OCI-LY7 (cell line): ENCODE results near the gene NRN1L. TPM values are rescaled to one million over a fixed set of nuclear protein-coding genes. Genes with fewer than 3 reads are reported as not detected.

Source experiments
- BruUV-seq: library from RNA; stranded (reverse); fragments of 400-500 nt; replicated peaks from 2 replicates; lab custom pipeline; 2021; lab: Mats Ljungman, UMichigan
- CTCF ChIA-PET: fragments of 300-600 bp; sonication (Branson Sonifier 250); formaldehyde crosslinking; loops from one replicate; lab custom pipeline; 2022; ENCODE audit warnings: antibody characterized with exemption; ENCODE audit not compliant: unreplicated experiment; lab: Charles Lee
- POLR2A ChIA-PET: fragments of 300-600 bp; sonication (Branson Sonifier 250); formaldehyde crosslinking; loops from one replicate; lab custom pipeline; 2022; ENCODE audit warnings: antibody characterized with exemption; lab: Charles Lee
- DNase-seq: peaks from one replicate; pipeline ENCODE4 v3.0.0-alpha.2; 2015; ENCODE audit warnings: low spot score
- H2AFZ ChIP-seq: fragments of 200-600 bp; sonication (generic), shearing (Covaris generic); 2 replicates; pipeline ENCODE4 v1.6.1; 2014; ENCODE audit warnings: mild to moderate bottlenecking, antibody characterized with exemption, low read length, moderate library complexity
- H3K27ac ChIP-seq: fragments of 200-600 bp; sonication (generic); 2 replicates; pipeline ENCODE4 v1.5.1; 2014; ENCODE audit warnings: mixed run types, low read depth, mild to moderate bottlenecking, moderate library complexity, low read length, inconsistent platforms; ENCODE audit not compliant: poor library complexity, severe bottlenecking
- H3K36me3 ChIP-seq: fragments of 200-600 bp; sonication (generic); 2 replicates; pipeline ENCODE4 v1.6.1; 2014; ENCODE audit warnings: mild to moderate bottlenecking, antibody characterized with exemption, low read length, moderate library complexity, mixed read lengths; ENCODE audit not compliant: insufficient read depth
- H3K4me1 ChIP-seq: fragments of 200-600 bp; sonication (generic); 2 replicates; pipeline ENCODE4 v1.5.1; 2014; ENCODE audit warnings: mild to moderate bottlenecking, low read length; ENCODE audit not compliant: insufficient read depth, poor library complexity, severe bottlenecking
- H3K4me2 ChIP-seq: fragments of 200-600 bp; sonication (generic); 2 replicates; pipeline ENCODE4 v1.6.1; 2014; ENCODE audit warnings: mild to moderate bottlenecking, low read length
- H3K4me3 ChIP-seq: fragments of 200-600 bp; sonication (generic); 2 replicates; pipeline ENCODE4 v1.5.1; 2014; ENCODE audit warnings: mild to moderate bottlenecking, low read depth, low read length; ENCODE audit not compliant: poor library complexity, severe bottlenecking
- H3K79me2 ChIP-seq: fragments of 200-600 bp; sonication (generic); 2 replicates; pipeline ENCODE4 v1.6.1; 2016; ENCODE audit warnings: low read depth, mild to moderate bottlenecking, low read length, moderate library complexity, mixed read lengths; ENCODE audit not compliant: insufficient read depth
- H3K9me2 ChIP-seq: fragments of 200-600 bp; sonication (generic); 2 replicates; pipeline ENCODE4 v1.6.1; 2016; ENCODE audit warnings: mild to moderate bottlenecking, low read length, mixed read lengths; ENCODE audit not compliant: insufficient read depth
- H3K9me3 ChIP-seq: fragments of 200-600 bp; sonication (generic); 2 replicates; pipeline ENCODE4 v1.6.1; 2014; ENCODE audit warnings: mild to moderate bottlenecking, mixed run types, low read length, mixed read lengths
- H4K20me1 ChIP-seq: fragments of 200-600 bp; sonication (generic); 2 replicates; pipeline ENCODE4 v1.6.1; 2014; ENCODE audit warnings: mild to moderate bottlenecking, antibody characterized with exemption, low read length, moderate library complexity, mixed read lengths; ENCODE audit not compliant: insufficient read depth
- CTCF ChIP-seq: fragments of 200-600 bp; sonication (generic); conservative IDR thresholded peaks from 2 replicates; pipeline ENCODE4 v1.5.1; 2014; ENCODE audit warnings: mild to moderate bottlenecking, antibody characterized with exemption, low read length, moderate library complexity, mixed read lengths
- EZH2phosphoT487 ChIP-seq: fragments of 200-600 bp; sonication (generic); IDR thresholded peaks from 2 replicates; pipeline ENCODE4 v1.6.1; 2018; ENCODE audit warnings: low read depth, borderline replicate concordance, mild to moderate bottlenecking, mixed run types, antibody characterized with exemption, low read length, moderate library complexity, mixed read lengths
- intact Hi-C: fragments of 100-400 bp; cut with micrococcal nuclease; formaldehyde crosslinking; loops from one replicate; pipeline ENCODE4 v1.10.0; 2022; ENCODE audit not compliant: unreplicated experiment
- total RNA-seq, 2 experiments: library from RNA; depleted of rRNA in 1 of 2; stranded (reverse); fragments of >200 nt in 1 of 2; shearing (Covaris generic) in 1 of 2; gene quantifications; 2 replicates each; pipeline ENCODE4 v1.2.3, GENCODE V29; 2014 to 2022

NRN1L gene
- total RNA-seq, 2 experiments from 2014 or later, result 0.66 to 0.80 TPM

DNA sequence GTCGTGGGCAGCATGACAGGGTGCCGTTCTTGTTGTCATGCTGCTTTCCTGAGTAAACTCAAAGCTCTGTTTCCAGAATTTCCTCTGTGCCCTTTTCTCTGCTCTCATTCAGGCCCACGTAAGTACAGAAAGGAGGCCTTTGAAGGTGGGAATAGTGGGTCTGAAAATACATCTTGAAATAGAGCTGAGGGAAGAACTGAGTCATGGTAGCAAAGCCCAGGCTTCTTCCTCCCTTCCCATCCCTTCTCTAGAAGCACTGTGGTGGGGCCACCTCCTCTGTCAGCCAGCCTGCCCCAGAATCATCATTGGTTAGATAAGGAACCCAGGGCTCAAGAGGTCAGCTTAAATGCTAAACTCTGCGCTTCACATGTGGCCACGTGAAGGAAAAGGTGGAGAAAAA is 37.5 kb downstream of the NRN1L start:
- CTCF ChIA-PET, result no interaction called here
- BruUV-seq, result no TSS peak
- no peak for TF ChIP-seq CTCF
- no peak for TF ChIP-seq EZH2phosphoT487

GRCh38 chr16:67922740-67923139 is 38.1 kb downstream of the NRN1L start:
- H4K20me1 ChIP-seq, result no peaks in the 10 kb centered on the region; the same call in 1 of the 2 replicates
- CTCF ChIA-PET, result no interaction called here
- POLR2A ChIA-PET, result interaction anchor here (0.6 kb wide), 1 partner anchor 324 kb away, joined by 3 read pairs; no protein-coding TSS in a partner anchor
- BruUV-seq, result no TSS peak
- intact Hi-C loops, result no loop called here
- TF ChIP-seq CTCF, result no peak
- TF ChIP-seq EZH2phosphoT487, result no peak
- DNase-seq, result no peak
- no peaks in the 10 kb centered on the region for H3K9me3 ChIP-seq
- no peak overlapping the region for H3K4me3 ChIP-seq
- H3K79me2 ChIP-seq, result no peaks in the 10 kb centered on the region
- H3K4me2 ChIP-seq, result no peak overlapping the region
- H3K27ac ChIP-seq, result no peak overlapping the region
- no peaks in the 10 kb centered on the region for H3K9me2 ChIP-seq
- peaks cover 10% of the 10 kb centered on the region for H3K4me1 ChIP-seq
- no peak overlapping the region for H2AFZ ChIP-seq
- H3K36me3 ChIP-seq, result 0 out of 2 replicates have a peak, but pooled peaks cover 4% of the 10 kb centered on the region

More for the DNA sequence above, 37.5 kb downstream of the NRN1L start:
- intact Hi-C loops, result no loop called here
- no peak overlapping the region for H3K4me2 ChIP-seq
- no peak overlapping the region for H2AFZ ChIP-seq
- no peak overlapping the region for H3K4me3 ChIP-seq
- H3K79me2 ChIP-seq, result no peaks in the 10 kb centered on the region
- no peaks in the 10 kb centered on the region for H3K9me3 ChIP-seq
- H3K27ac ChIP-seq, result no peak overlapping the region
- H3K36me3 ChIP-seq, result 0 out of 2 replicates have a peak, but pooled peaks cover under 1% of the 10 kb centered on the region
- POLR2A ChIA-PET, result no interaction called here
- no peak for DNase-seq
- H4K20me1 ChIP-seq, result no peaks in the 10 kb centered on the region; the same call in 1 of the 2 replicates
- peaks cover 10% of the 10 kb centered on the region for H3K4me1 ChIP-seq
- no peaks in the 10 kb centered on the region for H3K9me2 ChIP-seq

GRCh38 chr16:67923414-67924116 is 38.9 kb downstream of the NRN1L start:
- POLR2A ChIA-PET, result interaction anchor here (0.6 kb wide), 1 partner anchor 323 kb away, joined by 3 read pairs; no protein-coding TSS in a partner anchor
- H3K4me3 ChIP-seq, result no peak overlapping the region
- DNase-seq, result no peak
- TF ChIP-seq EZH2phosphoT487 (no peak), CTCF (no peak)
- intact Hi-C loops, result no loop called here
- CTCF ChIA-PET, result no interaction called here
- no TSS peak for BruUV-seq
- no peak overlapping the region for H3K4me2 ChIP-seq
- no peaks in the 10 kb centered on the region for H3K9me3 ChIP-seq
- H3K9me2 ChIP-seq, result no peaks in the 10 kb centered on the region
- H3K27ac ChIP-seq, result no peak overlapping the region
- H4K20me1 ChIP-seq, result peaks cover 4% of the 10 kb centered on the region; the same call in 1 of the 2 replicates
- H3K79me2 ChIP-seq, result no peaks in the 10 kb centered on the region
- H3K36me3 ChIP-seq, result peaks cover 11% of the 10 kb centered on the region; the same call in 1 of the 2 replicates
- peaks cover 10% of the 10 kb centered on the region for H3K4me1 ChIP-seq
- no peak overlapping the region for H2AFZ ChIP-seq
